GM12892 (cell line): ENCODE results near the gene ABR.

ENCODE experiments used
- POLR2A ChIP-seq: IDR thresholded peaks from 2 replicates; pipeline ENCODE4 v1.6.1; 2011; ENCODE audit warnings: low read depth, low read length, control low read depth
- POLR2AphosphoS5 ChIP-seq: IDR thresholded peaks from 2 replicates; pipeline ENCODE4 v1.6.1; 2011; ENCODE audit warnings: low read depth, low read length, control low read depth
- TAF1 ChIP-seq: IDR thresholded peaks from 2 replicates; pipeline ENCODE4 v1.6.1; 2011; ENCODE audit warnings: low read depth, mild to moderate bottlenecking, control low read depth, low read length, borderline replicate concordance

GRCh38 chr17:1007310-1008007 lies 172.3 kb downstream of the ABR start:
- TF ChIP-seq POLR2A, result no peak
- no peak for TF ChIP-seq POLR2AphosphoS5
- TF ChIP-seq TAF1, result no peak
